HUES6 (cell line): ENCODE results near the gene FRG1.
"Not testable (repeated sequence)": the region's sequence is repeated elsewhere in the genome, so short reads cannot be mapped to it uniquely, and the experiment has no call there.

Experiments
- H3K27ac ChIP-seq: 2 replicates; pipeline ENCODE4 v1.7.0; 2013; ENCODE audit warnings: low read depth, mild to moderate bottlenecking, low read length, inconsistent platforms
- H3K27me3 ChIP-seq: 2 replicates; pipeline ENCODE4 v1.6.1; 2013; ENCODE audit warnings: low read length; ENCODE audit not compliant: control insufficient read depth, insufficient read depth
- H3K36me3 ChIP-seq: 2 replicates; pipeline ENCODE4 v1.6.1; 2013; ENCODE audit warnings: low read length; ENCODE audit not compliant: control insufficient read depth, insufficient read depth
- H3K4me1 ChIP-seq: 2 replicates; pipeline ENCODE4 v1.6.1; 2013; ENCODE audit warnings: low read length; ENCODE audit not compliant: control insufficient read depth, insufficient read depth
- H3K4me3 ChIP-seq: 2 replicates; pipeline ENCODE4 v1.5.1; 2013; ENCODE audit warnings: low read depth, low read length
- H3K9ac ChIP-seq: one replicate; pipeline ENCODE4 v1.6.1; 2013; ENCODE audit warnings: mild to moderate bottlenecking, low read length
- H3K9me3 ChIP-seq: 2 replicates; pipeline ENCODE4 v1.6.1; 2013; ENCODE audit warnings: low read depth, low read length; ENCODE audit not compliant: control insufficient read depth, insufficient read depth

The FRG1 gene

GRCh38 chr4:189988877-189989431 is 48.3 kb downstream of the FRG1 start:
- H3K27me3 ChIP-seq: no peaks in the 10 kb centered on the region
- H3K4me1 ChIP-seq: no peaks in the 10 kb centered on the region
- no peaks in the 10 kb centered on the region for H3K36me3 ChIP-seq
- H3K9me3 ChIP-seq: no peaks in the 10 kb centered on the region
- H3K4me3 ChIP-seq: no peak overlapping the region
- no peak overlapping the region for H3K27ac ChIP-seq
- no peak overlapping the region for H3K9ac ChIP-seq

- H3K4me1 ChIP-seq, H3K36me3 ChIP-seq, H3K9me3 ChIP-seq, H3K4me3 ChIP-seq, H3K27ac ChIP-seq, H3K9ac ChIP-seq, H3K27me3 ChIP-seq: not testable (repeated sequence)
Measured at GRCh38 chr4:189989941-189990340, 49.3 kb downstream of the FRG1 start.
